Measurements from ENCODE around the gene CD2AP. TPM values are rescaled to one million over a fixed set of nuclear protein-coding genes. Genes with fewer than 3 reads are reported as not detected.

CD2AP gene
- total and polyA plus RNA-seq, 10 donors: 7.2 to 41.9 (median 31.9) TPM

DNA sequence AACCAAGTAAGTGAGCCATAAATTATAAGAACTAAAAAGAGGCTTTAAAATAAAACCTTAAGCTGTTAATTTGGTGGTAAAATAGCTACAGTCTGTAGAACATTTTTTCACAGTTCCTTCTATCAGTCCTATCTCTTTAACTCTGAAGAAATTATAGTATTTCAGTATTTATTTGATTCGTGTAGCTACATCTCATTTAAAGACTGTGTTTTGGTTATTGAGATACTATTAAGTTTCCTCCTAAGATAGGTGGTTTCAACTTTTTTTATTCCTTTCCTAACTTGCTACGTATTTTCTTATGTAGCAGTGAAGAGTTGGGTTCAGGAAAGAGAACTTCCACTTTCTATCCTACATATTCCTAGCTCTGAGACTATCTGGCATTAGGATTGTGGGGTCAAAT, 97.2 kb downstream of the CD2AP start:
- WGBS, 5 donors: 95 to 98% (median 96%) methylated on average over 2 of the region's 2 CpGs

DNA sequence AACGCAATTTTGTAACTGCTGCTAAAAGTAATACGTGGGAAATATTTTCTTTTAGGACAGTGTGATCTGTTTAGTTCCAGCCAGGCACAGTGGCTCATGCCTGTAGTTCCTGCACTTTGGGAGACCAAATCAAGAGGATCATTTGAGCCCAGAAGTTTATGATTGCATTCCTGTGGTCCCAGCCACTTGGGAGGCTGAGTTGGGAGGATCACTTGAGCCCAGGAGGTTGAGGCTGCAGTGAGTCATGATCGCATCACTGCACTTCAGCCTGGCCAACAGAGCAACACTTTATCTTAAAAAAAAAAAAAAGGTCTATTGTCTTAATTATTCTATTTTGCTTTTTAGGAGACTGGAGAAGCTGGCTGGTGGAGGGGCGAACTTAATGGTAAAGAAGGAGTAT, 101.5 kb downstream of the CD2AP start:
- Histone ChIP-seq H3K27me3 (replicated peaks in 1 of 7) (no peaks in the 10 kb centered on the region), H3K4me3 (no peak overlapping the region), H3K4me1 (no peaks in the 10 kb centered on the region), H3K36me3 (peaks cover 0 to 91% (median 44%) of the 10 kb centered on the region in 6 donors), H3K9me3 (no peaks in the 10 kb centered on the region), H3K27ac (no peak overlapping the region)
- no peak for DNase-seq
- TF ChIP-seq, protein P1, sequence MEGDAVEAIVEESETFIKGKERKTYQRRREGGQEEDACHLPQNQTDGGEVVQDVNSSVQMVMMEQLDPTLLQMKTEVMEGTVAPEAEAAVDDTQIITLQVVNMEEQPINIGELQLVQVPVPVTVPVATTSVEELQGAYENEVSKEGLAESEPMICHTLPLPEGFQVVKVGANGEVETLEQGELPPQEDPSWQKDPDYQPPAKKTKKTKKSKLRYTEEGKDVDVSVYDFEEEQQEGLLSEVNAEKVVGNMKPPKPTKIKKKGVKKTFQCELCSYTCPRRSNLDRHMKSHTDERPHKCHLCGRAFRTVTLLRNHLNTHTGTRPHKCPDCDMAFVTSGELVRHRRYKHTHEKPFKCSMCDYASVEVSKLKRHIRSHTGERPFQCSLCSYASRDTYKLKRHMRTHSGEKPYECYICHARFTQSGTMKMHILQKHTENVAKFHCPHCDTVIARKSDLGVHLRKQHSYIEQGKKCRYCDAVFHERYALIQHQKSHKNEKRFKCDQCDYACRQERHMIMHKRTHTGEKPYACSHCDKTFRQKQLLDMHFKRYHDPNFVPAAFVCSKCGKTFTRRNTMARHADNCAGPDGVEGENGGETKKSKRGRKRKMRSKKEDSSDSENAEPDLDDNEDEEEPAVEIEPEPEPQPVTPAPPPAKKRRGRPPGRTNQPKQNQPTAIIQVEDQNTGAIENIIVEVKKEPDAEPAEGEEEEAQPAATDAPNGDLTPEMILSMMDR (IDR thresholded peaks at IDR 0.05 in 8 of 11, conservative IDR thresholded peaks at IDR 0.05 in 3 of 11): no peak
- TF ChIP-seq POLR2A (IDR thresholded peaks at IDR 0.05) (no peak), POLR2AphosphoS5 (IDR thresholded peaks at IDR 0.05) (no peak)
- intact Hi-C loops (cut with DNase I; ENCODE audit: low total_unique reads): no loop called here
- 97 to 100% (median 98%) methylated on average over 4 of the region's 4 CpGs for WGBS, 5 donors

More for the DNA sequence above, 97.2 kb downstream of the CD2AP start:
- Histone ChIP-seq H3K27me3 (replicated peaks in 1 of 7) (no peaks in the 10 kb centered on the region), H3K27ac (no peak overlapping the region), H3K36me3 (peaks cover 0 to 54% (median 30%) of the 10 kb centered on the region in 6 donors), H3K4me3 (no peak overlapping the region), H3K4me1 (peaks cover 0 to 4% (median 0%) of the 10 kb centered on the region in 6 donors), H3K9me3 (no peaks in the 10 kb centered on the region)
- no peak for TF ChIP-seq POLR2A (IDR thresholded peaks at IDR 0.05)
- no peak for TF ChIP-seq POLR2AphosphoS5 (IDR thresholded peaks at IDR 0.05)
- TF ChIP-seq, protein P1 (IDR thresholded peaks at IDR 0.05 in 8 of 11, conservative IDR thresholded peaks at IDR 0.05 in 3 of 11): no peak
- DNase-seq: no peak
- intact Hi-C loops (cut with DNase I; ENCODE audit: low total_unique reads): no loop called here

DNA sequence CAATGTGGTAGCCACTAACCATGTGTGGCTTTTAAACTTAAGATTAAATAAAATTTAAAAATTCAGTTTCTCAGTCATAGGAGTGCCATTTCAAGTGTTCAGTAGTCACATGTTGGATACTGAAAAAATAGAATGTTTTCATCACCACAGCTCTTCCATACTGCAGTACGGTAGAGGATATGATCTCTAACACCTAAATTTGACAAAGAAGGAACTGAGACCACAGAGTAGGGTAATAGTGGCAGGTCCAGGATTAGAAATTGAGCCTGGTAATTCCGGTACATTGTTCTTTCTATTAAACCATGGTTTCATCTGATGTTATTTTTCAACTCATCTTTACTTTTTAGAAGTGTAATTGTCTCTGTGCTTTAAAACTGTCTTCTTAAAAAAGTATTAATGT, 104.0 kb downstream of the CD2AP start:
- Histone ChIP-seq H3K4me3 (no peak overlapping the region), H3K36me3 (peaks cover 0 to 93% (median 44%) of the 10 kb centered on the region in 6 donors), H3K4me1 (no peaks in the 10 kb centered on the region), H3K27me3 (replicated peaks in 1 of 7) (no peaks in the 10 kb centered on the region), H3K27ac (no peak overlapping the region), H3K9me3 (no peaks in the 10 kb centered on the region)
- no peak for DNase-seq
- 47 to 85% (median 64%) methylated on average over 2 of the region's 2 CpGs for WGBS, 5 donors
- TF ChIP-seq POLR2A (IDR thresholded peaks at IDR 0.05) (no peak), POLR2AphosphoS5 (IDR thresholded peaks at IDR 0.05) (no peak)
- TF ChIP-seq, protein P1 (IDR thresholded peaks at IDR 0.05 in 8 of 11, conservative IDR thresholded peaks at IDR 0.05 in 3 of 11): no peak
- intact Hi-C loops (cut with DNase I; ENCODE audit: low total_unique reads): no loop called here

DNA sequence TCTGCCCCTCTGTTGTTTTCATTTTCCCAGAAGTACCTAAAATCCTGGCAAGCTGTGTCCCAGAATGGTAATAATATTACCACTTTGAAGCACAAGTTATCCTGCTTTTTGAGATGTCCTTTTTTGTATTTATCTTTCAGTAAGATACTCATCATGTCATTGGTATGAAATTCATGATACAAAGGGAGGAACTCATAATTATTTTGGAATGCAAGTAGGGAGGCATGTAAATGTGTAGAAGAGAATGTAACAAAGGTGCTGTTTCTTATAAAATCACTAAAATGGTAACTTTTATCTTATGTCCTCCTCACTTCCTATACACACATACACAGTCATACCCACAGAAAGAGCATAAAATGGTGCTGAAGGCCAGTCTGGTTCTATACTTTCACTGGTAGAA, 109.9 kb downstream of the CD2AP start:
- no peaks in the 10 kb centered on the region for H3K9me3 ChIP-seq
- H3K4me3 ChIP-seq: no peak overlapping the region
- DNase-seq: no peak
- intact Hi-C loops (cut with DNase I; ENCODE audit: low total_unique reads): no loop called here
- no peak for TF ChIP-seq POLR2A (IDR thresholded peaks at IDR 0.05)
- TF ChIP-seq, protein P1 (IDR thresholded peaks at IDR 0.05 in 8 of 11, conservative IDR thresholded peaks at IDR 0.05 in 3 of 11): no peak
- TF ChIP-seq POLR2AphosphoS5 (IDR thresholded peaks at IDR 0.05): no peak
- no peaks in the 10 kb centered on the region for H3K27me3 ChIP-seq (replicated peaks in 1 of 7)
- H3K36me3 ChIP-seq: peaks cover 0 to 90% (median 18%) of the 10 kb centered on the region in 6 donors
- no peaks in the 10 kb centered on the region for H3K4me1 ChIP-seq
- no peak overlapping the region for H3K27ac ChIP-seq

Data from spleen (tissue), 11 donors.